Stimulated activated CD8-positive, alpha-beta memory T cell treated with anti-CD3 and anti-CD28 coated beads, Interleukin-12 subunit alpha, Interleukin-12 subunit beta, amount 100 ng/mL, for 4 hours (primary cell): Measurements from ENCODE around the gene PRKCQ.
"Not testable (repeated sequence)": the region's sequence is repeated elsewhere in the genome, so short reads cannot be mapped to it uniquely, and the experiment has no call there.

Source experiments
- DNase-seq: peaks from one replicate; pipeline ENCODE4 v3.0.0-alpha.2; 2020; ENCODE audit warnings: low read depth

The PRKCQ gene

DNA sequence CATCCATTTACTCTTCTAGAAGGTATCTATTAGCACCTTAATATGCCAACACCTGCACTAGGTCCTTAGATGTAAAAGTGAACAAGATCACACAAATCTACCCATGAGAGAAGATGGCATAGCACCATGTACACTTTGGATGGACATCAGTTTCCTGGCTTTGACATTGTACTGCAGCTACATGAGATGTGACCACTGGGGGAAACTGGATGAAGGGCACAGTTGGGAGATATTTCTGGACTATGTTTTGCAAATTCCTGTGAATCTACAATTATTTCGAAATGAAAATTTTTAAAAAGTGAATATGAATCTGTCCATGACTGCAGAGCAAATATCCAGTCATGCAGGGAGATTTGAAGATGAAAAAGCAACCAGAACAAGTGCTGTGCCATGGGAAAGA lies 124.5 kb downstream of the PRKCQ start:
- DNase-seq, result no peak

- DNase-seq, result no peak
Observed at GRCh38 chr10:6446711-6447110, 133.4 kb downstream of the PRKCQ start.

GRCh38 chr10:6445671-6446316 lies 134.3 kb downstream of the PRKCQ start:
- peak; percentile 33 for DNase-seq

- DNase-seq, result not testable (repeated sequence)
Observed at GRCh38 chr10:6439875-6440274, 140.2 kb downstream of the PRKCQ start.

- DNase-seq, result no peak
Observed at GRCh38 chr10:6431861-6432260, 148.2 kb downstream of the PRKCQ start.

- no peak for DNase-seq
Observed at GRCh38 chr10:6431186-6431585, 148.9 kb downstream of the PRKCQ start.

- no peak for DNase-seq
Observed at GRCh38 chr10:6430423-6430980, 149.6 kb downstream of the PRKCQ start.

DNA sequence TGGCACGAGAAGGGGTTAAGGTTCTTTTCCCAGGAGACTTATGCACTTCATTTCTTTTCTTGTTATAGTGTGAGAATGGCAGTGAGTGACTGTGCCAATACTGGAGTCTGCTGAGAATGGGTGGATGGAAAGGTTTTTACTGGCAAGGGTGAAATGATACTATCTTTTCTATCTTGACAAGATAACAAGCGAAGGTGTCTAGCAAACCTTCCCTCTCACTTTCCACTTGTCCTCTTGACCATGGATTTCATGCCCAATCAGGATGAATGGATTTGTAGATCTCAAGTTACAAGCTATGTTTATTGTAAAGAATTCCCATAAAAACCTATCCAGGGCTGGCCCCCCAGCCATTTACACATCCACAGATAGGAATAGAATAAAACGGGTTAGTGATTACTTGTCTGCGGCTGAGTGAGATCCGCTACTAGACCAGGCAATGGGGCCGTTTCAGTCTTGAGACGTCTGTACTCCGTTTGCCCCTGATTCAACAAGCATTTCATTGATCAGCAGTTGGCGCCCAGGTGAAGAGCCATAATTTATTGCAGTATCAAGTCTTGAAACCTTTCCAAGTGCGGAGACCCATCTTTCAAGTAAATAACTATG lies 152.6 kb downstream of the PRKCQ start:
- no peak for DNase-seq

- DNase-seq, result no peak
Observed at GRCh38 chr10:6426317-6426716, 153.8 kb downstream of the PRKCQ start.

GRCh38 chr10:6423413-6424170 lies 156.5 kb downstream of the PRKCQ start:
- no peak for DNase-seq

- peak; percentile 10 for DNase-seq
Observed at GRCh38 chr10:6423004-6423403, 157.1 kb downstream of the PRKCQ start.

DNA sequence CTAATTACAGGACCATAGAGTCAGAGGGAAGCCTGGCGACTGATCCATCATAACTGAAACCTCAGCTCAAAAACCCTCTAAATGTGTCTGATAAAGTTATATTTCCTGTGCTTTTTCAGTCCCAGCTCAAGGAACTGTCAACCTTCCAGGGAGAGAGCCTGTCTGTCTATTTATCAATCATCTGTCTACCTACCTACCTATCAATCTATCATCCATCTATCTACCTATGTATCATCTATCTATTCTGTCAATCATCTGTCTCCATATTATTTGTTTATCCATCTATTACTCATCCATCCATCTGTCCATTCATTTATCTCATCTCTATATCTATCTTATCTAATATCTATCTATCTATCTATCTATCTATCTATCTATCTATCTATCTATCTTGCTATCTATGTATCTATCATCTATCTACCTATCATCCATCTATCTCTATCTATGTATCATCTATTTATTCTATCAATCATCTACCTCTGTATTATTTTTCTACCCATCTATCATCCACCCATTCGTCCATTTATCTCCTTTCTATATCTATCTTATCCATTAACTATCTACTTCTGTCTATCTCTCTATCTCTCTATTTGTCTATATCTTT lies 161.4 kb downstream of the PRKCQ start:
- DNase-seq, result no peak

GRCh38 chr10:6418167-6418566 lies 161.9 kb downstream of the PRKCQ start:
- no peak for DNase-seq

GRCh38 chr10:6416892-6417512 lies 163.1 kb downstream of the PRKCQ start:
- DNase-seq, result no peak

GRCh38 chr10:6411436-6411835 lies 168.6 kb downstream of the PRKCQ start:
- DNase-seq, result no peak

DNA sequence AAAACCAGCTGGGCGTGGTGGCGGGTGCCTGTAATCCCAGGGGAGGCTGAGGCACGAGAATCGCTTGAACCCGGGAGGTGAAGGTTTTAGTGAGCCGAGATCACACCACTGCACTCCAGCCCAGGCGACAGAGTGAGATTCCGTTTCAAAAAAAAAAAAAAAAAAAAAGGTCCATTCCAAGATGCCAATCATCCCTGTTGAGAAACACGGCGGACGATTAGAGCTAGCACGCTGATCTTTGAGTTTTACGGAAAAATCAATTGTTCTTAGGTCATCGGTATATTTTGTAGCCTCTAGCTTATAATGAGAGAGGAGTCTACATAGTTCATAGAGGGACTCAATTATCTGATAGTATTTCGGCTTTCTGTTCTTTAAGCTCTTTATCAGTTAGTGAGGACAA lies 169.2 kb downstream of the PRKCQ start:
- no peak for DNase-seq

- peak; percentile 3 for DNase-seq
Observed at GRCh38 chr10:6409971-6410643, 170.0 kb downstream of the PRKCQ start.

DNA sequence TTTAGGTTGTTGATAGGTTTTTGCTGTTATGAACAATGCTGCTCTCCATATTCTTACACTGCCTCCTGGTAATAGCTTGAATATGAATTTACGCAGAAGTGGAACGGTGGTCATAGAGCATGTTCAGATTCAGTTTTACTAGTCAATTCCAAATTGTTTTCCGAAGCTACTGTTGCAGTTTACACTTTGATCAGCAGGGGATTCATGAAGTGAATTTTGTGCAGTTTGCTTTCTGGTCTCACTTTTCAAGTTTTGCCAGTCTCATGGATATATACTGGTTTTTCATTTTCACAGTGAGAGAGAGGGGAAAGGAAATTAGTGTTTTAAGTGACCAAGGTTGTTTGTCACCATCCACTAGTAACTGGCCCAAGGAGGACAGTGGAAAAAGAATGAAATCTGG lies 171.3 kb downstream of the PRKCQ start:
- no peak for DNase-seq

DNA sequence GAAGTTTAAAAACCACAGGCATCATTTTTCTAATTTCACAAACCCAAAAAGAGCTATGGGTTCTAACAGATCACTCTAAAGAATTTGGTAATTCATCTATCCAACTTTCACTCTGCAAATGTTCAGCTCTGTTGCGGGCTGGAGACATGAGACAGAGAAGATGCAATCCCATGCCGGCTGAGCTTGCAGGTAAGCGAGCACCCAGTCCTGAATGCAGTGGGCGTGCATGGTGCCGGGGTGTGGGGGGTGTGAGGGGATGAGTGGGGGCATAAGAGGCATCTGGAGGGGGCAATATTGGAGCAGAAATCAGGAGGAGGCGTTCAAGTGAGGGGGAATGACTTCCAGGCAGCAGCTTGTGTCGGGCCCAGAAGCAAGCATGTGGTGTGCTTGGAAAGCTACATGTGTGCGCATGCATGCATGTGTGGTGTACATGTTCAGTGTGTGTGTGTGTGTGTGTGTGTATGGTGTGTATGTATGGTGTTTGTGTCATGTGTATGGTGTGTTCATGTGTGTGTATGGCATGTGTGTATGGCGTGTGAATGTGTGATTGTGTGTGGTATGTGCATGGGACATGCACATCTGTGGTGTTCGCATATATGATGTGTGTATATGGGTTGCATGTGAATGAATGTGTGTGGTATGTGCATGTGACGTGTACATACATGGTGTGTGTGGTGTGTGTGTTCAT lies 172.9 kb downstream of the PRKCQ start:
- DNase-seq, result no peak

GRCh38 chr10:6406220-6407033 lies 173.6 kb downstream of the PRKCQ start:
- DNase-seq, result no peak
